Inflammatory macrophage treated with lipopolysaccharide for 1 hour (primary cell): ENCODE measurements around the gene CLN3.

ENCODE experiments used
- DNase-seq, 2 donors: peaks; one replicate each; pipeline ENCODE4 v3.0.0-alpha.2; 2020 to 2022

CLN3 gene

DNA sequence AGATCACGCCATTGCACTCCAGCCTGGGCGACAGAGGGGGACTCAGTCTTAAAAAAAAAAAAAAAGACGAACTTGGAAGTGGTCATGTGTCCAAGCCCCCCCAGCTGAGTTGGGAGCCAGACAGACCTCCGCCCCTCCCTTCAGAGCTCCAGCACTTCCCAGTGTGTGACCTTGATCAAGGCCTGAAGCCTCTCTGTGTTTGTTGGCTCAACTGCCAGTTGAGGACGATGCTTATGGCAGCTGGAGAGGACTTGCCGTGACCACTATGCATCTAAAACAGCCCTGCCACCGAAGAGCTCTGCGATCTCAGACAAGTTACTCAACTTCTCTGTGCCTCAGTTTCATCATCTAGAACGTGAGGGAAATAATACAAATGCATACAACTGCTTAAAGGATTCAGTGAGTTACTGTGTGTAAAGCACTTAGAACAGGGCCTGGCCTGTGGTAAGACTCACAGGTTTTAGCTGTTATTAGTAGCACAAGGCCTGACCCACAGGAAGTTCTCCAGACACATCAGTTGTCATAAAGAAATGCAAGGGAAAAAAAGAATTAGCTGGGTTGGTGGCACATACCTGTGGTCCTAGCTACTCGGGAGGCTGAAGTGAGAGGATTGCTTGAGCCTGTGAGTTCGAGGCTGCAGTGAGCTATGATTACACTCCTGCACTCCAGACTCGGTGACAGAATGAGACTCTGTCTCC is 21.8 kb upstream of the CLN3 start:
- no peak for DNase-seq

DNA sequence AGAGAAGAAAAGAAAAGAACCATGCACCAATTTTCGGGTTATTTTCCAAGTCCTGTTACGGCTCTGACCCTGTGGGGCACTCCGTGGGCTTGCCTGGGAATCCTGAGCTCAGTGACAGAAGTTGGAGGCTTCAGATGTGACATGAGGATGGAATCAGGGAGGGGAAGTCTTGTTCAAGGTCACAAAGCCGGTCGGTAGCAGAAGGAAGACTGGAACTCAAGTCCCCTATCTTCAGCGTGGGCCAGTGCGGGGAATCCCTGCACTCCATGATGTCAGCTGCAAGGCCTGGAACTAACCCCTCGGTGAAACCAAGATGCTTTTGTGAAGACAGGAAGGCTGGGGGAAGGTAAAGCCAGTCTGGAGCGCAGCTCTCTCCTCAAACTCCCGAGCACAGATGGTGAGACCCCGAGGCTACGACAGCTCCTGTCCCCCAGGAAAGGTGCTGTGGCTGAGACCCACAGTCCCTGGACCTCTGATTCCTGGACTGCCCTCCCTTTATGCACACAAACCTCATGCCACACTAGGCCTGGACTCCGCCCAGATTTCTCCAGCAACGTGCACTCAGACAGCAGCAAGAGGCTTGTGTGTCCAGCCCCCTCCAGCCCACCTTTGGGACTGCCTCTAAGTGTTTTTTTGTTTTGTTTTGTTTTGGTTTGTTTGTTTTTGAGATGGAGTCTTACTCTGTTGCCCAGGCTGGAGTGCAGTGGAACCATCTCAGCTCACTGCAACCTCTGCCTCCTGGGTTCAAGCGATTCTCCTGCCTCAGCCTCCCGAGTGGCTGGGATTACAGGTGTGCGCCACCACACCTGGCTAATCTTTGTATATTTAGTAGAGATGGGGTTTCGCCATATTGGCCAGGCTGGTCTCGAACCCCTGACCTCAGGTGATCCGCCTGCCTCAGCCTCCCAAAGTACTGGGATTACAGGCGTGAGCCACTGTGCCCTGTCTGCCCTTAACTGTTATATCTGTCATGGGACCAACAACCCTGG is 20.2 kb upstream of the CLN3 start:
- no peak for DNase-seq

DNA sequence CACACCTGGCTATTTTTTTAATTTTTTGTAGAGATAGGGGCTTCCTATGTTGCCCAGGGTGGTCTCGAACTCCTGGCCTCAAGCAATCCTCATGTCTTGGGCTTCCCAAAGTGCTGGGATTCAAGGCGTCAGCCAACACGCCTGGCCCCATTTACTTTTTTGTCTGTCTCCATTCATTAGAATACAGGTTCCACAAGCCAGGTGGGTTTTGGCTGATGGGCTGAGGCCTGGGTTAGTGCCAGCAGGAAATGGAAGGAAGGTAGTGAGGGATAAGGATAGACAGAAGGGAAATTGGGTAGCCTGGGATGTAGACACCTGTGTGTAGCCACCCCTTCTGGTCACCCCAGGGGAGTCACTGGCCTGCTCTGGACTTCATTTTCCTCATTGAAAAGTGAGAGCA is 19.2 kb upstream of the CLN3 start:
- no peak for DNase-seq

DNA sequence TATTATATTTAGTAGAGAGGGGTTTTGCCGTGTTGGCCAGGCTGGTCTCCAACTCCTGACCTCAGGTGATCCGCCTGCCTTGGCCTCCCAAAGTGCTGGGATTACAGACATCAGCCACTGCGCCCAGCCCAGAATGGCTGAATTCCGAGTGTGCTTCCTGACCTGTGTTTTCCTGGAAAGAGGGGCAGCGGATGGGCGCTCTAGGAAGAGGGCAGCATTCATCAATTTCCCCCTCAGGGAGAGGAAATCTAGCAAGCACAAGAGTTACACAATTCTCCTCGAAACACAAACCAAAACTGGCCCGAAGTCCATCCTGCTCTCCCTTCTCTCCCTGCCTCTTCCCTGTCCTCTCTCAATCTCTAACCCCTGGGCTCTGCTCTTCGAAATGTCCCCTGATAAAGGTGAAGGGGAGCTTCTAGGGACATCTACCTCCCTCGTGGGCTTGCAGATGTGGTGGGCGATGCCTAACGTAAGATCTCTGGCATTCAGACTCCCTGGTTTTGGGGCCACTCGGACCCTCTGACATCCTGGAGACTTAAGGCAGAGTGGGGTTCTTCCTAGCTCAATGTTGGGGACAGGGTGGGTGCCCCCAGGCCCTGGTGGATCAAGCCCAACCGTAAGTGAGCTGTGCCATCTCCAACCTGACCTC is 13.7 kb upstream of the CLN3 start:
- DNase-seq, result peak; percentile 31 to 49

DNA sequence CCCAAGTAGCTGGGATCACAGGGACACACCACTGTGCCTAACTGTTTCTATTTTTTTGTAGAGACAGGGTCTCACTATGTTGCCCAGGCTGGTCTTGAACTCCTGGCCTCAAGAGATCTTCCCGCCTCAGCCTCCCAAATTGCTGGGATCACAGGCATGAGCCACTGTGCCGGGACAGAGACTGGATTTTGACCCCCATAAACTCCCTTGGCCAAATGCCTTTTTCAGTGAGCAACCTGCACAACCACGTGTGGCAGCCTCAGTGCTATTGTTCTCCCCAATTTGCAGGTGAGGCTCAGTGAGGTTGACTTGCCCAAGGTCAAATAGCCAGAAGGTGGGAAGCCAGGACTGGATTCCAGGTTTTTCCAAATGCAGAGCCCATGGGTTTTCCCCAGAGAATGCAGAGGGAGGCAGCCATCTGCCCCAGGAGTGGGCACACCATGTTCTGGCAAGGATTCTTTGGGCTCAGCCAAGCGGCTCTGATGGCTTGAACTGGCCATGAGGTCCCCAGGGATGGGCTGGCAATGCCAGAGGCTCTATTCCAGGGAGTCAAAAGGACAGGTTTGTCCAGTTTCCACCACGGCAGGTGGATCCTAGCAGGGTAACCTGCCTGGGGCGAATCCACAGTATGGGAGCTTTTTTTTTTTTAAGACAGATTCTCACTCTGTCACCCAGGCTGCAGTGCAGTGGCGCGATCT is 13.0 kb upstream of the CLN3 start:
- DNase-seq, result no peak

DNA sequence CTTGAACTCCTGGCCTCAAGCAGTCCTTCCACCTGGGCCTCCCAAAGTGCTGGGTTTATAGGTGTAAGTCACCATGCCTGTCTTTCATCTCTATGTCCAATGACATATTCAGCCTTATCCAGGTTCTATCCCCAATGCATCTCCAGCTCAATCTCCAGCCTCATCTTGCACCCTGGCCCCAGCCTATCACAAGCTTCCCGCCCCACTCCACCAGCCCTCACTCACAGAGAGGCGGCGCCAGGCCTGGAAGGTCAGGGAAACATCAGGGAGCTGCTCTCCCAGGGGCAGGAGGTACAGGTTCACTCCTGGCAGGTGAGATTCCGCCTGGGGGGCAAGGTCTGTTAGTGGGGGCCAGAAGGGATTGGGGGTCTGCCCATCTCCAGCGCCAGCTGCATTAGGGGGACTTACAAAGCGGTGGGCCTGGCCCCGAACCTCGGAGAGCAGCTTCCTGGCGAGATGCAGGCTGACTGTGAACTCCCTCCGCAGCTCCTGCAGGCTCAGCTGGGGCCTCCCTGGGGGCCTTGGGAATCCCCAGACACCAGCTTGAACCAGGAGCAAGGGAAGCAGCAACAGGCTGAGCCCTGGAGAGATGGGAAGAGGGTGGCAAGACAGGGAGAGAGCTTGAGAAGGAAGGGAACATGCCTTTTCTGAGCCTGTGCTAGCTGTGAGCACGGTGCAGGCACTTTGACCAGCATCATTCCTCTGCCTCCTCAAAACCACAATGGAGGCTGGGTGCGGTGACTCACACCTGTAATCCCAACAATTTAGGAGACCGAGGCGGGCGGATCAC is 11.8 kb upstream of the CLN3 start:
- DNase-seq, result no peak

DNA sequence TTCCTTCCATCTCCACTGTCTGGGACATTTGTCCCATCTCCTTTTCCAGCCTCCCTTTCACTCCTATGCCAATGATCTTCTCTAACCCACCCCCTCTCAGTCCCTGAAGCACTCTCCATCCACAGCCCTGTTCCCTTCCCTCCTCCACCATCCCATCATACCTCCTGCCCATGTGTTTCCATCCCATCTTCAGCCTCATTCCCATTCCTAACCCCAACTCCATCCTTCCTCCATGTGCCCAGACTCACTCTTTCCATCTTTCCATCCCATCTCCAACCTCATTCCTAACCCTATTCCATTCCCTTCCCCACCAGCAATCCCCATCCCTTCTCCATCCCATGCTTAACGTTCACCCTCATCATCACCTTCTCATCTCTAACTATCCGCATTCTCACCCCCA is 10.4 kb upstream of the CLN3 start:
- no peak for DNase-seq

DNA sequence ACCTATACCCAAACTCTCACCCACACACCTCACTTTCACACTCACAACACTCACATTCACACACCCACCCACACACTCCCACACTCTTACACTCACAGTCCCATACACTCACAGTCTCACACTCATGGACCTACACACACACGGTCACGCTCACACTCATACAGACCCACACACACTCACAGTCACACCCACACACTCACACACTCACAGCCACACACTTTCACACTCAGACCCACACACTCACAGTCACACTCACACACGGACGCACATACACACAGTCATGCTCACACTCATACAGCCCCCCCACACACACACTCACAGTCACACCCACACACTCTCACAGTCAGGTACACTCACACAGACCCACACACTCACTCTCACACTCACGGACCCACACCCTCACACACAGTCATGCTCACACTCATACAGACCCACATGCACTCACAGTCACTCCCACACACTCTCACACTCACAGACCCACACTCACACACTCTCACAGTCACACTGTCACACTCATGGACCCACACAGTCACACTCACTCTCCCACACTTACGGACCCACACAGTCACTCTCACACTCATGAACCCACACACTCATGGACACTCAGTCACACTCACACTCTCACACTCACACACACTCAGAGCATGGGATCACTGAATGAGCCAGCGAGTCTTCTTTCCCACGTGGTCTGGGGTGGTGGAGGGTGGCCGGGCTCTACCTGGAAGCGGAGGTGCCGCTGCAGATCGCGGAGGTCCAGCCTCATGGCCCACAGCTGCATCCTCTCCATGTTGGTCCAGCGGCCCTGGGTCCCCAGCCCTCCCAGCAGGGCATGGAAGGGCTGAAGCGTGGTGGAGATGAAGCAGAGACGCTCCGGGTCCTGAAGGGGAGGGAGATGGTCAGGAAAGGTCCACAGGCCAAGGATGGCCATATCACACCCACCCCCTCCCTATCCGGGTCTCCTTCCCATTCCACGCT is 9.7 kb upstream of the CLN3 start:
- no peak for DNase-seq

DNA sequence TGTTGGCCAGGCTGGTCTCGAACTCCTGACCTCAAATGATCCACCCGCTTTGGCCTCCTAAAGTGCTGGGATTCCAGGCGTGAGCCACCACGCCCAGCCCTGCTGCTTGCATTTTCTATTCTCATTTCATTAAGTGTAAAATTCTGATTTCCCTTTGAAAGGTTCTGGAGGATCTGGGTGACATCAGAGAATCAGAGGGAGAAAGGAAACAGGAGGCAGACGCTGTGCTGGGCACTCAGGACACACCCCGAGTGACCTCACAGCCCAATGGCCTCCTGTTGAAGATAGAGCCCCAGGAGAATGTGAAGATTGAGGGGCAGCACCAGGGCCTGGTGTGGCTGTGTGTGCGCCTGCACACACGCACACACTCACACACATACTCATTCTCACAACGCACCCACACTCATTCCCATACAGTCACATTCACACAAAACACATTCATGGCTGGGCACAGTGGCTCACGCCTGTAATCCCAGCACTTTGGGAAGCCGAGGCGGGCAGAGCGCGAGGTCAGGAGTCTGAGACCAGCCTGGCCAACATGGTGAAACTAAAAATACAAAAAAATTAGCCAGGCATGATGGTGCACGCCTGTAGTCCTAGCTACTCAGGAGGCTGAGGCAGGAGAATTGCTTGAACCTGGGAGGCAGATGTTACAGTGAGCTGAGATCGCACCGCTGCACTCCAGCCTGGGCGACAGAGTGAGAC is 8.8 kb upstream of the CLN3 start:
- peak; percentile 61 to 74 for DNase-seq

DNA sequence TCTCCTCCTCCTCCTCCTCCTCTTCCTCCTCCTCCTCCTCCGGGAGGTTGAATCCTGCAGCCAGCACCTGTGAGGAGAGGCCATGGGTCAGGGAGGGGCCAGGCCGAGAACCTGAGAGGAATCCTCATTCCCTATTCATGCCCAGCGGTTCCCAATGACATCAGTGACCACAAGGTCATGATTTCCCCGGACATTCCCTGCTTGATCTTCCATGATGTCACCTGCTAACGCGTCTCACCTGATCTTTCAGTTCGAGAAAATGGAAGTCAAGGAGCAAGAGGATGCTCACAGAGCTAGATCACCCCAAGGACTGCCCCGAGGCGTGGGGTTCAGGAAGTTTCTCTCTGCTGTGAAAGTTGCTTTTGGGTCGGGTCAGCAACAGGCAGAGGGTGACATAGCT is 8.0 kb upstream of the CLN3 start:
- peak in 1 of 2 donors; percentile 40 for DNase-seq

DNA sequence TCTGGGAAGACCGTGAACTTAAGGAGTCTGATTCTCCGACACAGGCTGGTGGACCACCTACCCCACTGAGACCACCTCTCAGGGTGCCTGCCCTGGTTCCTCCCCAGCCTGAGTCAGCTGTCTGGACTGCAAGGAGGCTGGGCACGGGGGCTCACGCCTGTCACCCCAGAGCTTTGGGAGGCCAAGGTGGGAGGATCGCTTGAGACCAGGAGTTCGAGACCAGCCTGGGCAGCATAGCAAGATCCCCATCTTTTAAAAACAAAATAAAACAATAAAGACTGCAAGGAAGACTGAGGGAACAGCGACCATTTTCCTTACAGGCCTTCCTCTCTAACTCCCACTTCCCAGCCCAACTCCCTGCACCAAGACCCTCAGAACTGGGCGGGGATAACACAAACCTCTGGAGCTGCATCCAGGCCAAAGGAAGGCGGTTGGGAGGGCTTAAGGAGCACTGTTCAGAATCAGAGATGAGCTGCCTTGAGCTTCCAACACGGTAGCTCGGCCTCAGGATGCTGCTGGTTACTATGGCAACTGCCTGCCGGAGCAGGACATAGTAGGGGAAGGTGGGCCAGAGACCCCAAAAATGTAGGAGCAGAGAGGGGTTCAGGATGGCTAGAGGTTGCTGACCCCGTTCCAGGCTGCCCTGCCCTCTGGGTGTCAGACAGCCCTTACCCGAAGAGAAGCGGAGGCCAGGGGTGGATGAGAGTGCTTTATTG is 7.0 kb upstream of the CLN3 start:
- DNase-seq, result no peak

DNA sequence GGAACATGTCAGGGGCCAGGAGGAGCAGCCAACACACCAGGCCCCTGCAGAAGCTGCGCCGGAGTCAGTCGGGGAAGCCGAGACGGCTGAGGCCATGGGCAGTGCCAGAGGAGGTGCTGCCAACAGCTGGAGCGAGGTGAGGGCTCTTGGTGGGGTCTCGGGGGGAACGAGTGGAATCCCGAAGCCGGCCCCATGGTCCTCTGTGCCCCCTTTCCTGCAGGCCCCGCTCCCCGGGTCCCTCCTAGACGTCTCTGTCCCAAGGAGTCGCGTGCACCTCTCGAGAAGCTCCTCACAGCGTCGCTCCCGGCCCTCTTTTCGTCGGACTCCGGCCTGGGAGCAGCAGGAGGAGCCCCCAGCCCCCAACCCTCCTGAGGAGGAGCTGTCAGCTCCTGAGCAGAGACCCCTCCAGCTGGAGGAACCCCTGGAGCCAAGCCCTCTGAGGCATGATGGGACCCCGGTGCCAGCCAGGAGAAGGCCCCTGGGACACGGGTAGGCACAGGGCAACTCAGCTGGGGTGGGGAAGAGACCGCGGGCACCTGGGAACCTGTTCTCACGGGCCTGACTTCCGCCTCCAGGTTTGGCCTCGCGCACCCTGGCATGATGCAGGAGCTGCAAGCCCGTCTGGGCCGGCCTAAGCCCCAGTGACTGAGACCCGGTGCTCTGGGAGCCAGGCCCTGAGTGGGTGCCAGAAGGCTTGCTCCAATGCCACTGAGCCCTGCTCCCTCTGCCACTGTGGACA is 6.2 kb upstream of the CLN3 start:
- no peak for DNase-seq

DNA sequence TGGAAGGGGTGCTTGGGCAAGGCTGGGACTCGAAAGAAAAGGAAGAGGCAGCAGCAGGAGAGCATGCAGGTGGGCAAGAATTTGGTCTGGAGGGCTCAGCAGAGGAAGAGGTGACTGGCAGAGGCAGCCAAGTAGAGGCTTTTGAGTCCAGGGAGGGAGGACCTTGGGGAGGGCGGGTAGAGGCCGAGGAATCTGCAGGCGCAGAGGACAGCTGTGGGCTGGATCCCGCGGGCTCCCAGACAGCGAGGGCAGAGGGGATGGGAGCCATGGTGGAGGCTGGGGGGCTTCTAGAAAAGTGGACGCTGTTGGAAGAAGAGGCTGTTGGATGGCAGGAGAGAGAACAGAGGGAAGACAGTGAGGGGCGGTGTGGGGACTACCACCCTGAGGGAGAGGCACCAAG is 5.5 kb upstream of the CLN3 start:
- DNase-seq, result no peak

DNA sequence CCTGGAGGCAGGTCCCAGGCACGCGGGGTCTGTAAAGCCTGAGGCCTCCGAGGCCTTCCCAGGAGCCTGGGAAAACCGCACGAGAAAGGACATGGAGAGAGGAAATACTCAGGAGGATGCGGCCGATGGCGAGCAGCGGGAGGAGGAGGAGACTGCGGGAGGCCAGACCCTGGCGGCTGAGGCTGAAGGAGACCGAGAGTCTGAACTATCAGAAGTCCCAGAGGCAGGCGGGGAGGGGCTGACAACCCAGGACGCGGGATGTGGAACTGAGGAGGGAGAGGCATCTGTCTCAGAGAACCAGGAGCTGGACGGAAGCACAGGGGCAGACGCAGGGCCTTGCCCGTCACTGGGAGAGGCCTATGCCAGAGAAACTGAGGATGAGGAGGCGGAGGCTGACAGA is 5.0 kb upstream of the CLN3 start:
- DNase-seq, result no peak

DNA sequence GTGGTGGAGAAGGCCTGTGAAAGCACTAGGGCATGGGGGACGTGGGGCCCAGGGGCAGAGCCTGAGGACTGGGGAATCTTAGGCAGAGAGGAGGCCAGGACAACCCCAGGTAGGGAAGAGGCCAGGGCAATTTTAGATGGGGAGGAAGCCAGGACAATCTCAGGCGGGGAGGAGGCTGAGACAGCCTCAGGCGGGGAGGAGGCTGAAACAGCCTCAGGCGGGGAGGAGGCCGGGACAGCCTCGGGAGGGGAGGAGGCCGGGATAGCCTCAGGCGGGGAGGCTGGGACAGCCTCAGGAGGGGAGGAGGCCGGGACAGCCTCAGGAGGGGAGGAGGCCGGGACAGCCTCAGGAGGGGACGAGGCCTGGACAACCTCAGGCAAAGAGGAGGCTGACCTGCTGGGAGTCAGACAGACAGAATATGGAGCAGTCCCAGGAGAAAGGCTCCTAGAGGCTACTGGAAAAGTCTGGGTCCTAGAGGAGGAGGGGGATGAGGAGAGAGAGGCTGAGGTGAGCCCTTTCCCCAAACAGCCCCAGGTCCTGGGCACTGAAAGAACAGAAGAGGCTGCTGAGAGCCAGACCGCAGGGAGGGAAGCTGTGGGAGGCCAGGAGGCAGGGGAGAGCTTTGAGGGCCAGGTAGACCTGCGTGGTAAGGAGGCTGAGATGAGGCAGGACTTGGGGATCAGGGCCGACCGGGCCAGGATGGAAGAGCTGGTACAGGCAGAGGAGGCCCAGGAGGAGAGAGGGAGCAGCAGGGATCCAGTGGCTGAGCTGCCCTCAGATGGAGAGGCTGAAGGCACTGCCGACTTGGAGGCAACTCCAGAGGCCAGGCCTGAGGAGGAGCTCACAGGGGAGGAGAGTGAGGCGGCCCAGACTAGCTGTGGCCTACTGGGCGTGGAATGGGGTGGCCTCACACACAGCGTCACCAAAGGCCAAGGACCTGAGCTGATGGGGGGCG is 4.2 kb upstream of the CLN3 start:
- DNase-seq, result no peak

DNA sequence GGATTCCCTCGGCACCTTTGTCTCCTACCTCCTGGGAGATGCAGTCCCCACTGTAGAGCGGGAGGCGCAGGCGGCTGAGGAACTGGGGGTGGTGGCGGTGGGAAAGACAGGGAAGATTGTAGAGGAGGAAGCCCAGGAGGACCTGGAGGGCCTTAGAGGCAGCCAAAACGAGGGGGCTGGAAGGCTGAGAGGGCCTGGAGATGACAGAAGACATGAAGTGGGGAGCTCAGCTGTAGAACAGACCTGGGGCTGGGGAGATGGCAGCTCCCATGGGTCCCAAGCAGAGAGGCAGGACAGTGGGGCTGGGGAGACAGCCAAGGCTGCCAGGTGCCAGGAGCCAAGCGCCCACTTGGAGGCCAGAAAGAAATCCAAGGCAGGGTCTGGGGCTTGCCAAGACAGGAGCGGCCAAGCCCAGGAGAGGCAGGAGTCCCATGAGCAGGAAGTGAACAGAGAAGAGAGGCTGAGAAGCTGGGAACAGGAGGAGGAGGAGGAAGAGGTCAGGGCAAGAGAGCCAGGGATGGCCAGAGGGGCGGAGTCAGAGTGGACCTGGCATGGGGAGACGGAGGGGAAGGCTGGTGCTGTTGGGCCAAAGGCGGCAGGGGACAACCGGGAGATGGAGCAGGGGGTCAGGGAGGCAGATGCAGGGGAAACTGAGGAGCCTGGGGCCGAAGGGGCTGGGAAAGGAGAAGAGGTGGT is 3.4 kb upstream of the CLN3 start:
- DNase-seq, result peak; percentile 44 to 47
